Measurements from ENCODE around the gene PDIA5. TPM values are rescaled to one million over a fixed set of nuclear protein-coding genes. Genes with fewer than 3 reads are reported as not detected.

Gene PDIA5
- total RNA-seq, 1 donor from 2014 or later = 128 TPM

DNA sequence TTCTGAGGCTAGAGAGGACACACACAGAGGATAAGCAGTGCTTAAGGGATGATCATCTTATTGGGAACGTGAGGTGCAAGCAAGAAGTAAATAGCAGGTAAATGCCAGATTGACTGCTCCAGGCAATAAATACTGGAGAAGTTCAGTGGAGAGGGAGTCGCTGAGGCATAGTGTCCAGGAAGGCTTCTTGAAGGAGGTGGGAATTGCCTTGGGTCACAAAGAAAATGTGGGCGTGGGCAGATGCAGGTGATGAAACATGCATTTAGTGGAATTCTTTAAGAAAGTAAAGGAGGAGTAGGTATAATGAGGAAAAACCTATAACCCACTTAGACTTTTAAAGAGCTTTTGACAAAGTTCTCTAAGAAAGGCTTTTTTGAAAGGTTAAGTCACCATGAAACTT lies 31.8 kb upstream of the PDIA5 start:
- H3K27me3 Mint-ChIP-seq (ENCODE audit: low read depth) = peaks cover under 1% of the 10 kb centered on the region
- no peak for DNase-seq (ENCODE audit: low spot score)
- H3K9me3 Mint-ChIP-seq (ENCODE audit: low read depth) = no peaks in the 10 kb centered on the region
- H3K36me3 Mint-ChIP-seq (ENCODE audit: low read depth) = no peaks in the 10 kb centered on the region
- H3K27ac Mint-ChIP-seq (ENCODE audit: unreplicated experiment) = no peak overlapping the region
- peaks cover 38% of the 10 kb centered on the region for H3K4me1 Mint-ChIP-seq (ENCODE audit: low read depth)
- TF ChIP-seq, protein P1, sequence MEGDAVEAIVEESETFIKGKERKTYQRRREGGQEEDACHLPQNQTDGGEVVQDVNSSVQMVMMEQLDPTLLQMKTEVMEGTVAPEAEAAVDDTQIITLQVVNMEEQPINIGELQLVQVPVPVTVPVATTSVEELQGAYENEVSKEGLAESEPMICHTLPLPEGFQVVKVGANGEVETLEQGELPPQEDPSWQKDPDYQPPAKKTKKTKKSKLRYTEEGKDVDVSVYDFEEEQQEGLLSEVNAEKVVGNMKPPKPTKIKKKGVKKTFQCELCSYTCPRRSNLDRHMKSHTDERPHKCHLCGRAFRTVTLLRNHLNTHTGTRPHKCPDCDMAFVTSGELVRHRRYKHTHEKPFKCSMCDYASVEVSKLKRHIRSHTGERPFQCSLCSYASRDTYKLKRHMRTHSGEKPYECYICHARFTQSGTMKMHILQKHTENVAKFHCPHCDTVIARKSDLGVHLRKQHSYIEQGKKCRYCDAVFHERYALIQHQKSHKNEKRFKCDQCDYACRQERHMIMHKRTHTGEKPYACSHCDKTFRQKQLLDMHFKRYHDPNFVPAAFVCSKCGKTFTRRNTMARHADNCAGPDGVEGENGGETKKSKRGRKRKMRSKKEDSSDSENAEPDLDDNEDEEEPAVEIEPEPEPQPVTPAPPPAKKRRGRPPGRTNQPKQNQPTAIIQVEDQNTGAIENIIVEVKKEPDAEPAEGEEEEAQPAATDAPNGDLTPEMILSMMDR (IDR thresholded peaks at IDR 0.05) = no peak
- H3K4me3 Mint-ChIP-seq (ENCODE audit: unreplicated experiment) = no peak overlapping the region

DNA sequence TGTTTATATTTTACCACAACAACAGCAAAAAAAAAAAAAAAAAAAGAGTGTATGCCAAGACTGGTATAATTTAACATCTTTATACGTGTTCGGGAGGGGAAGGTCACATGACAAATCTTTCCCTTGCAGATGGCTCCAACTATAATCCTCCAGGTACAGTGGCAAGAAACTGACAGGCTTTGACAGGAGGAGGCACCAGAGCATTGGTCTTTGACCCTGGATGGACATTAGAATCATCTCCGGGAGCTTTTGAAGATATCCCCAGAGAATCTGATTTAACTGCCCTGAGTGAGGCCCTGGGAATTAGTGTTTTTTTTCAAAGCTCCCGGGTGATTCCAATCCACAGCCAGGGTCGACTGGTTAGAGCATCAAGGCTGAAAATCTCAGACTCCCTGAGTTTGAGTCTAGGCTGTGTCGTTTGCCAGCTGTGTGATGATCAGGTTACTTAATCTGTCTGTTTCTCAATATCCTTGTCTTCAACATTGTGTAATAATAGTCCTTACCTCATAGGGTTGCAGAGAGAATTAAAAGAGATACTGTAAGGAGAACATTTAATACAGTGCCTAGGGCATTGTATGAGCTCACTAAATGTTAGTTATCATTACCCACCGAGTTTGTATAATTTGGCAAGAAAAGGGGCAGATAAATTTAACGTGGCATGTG lies 30.3 kb upstream of the PDIA5 start:
- H3K36me3 Mint-ChIP-seq (ENCODE audit: low read depth) = no peaks in the 10 kb centered on the region
- H3K4me3 Mint-ChIP-seq (ENCODE audit: unreplicated experiment) = no peak overlapping the region
- DNase-seq (ENCODE audit: low spot score) = no peak
- H3K27ac Mint-ChIP-seq (ENCODE audit: unreplicated experiment) = peak overlapping the region; percentile 85
- TF ChIP-seq, protein P1 (IDR thresholded peaks at IDR 0.05) = peak; percentile 11
- peaks cover 38% of the 10 kb centered on the region for H3K4me1 Mint-ChIP-seq (ENCODE audit: low read depth)
- no peaks in the 10 kb centered on the region for H3K9me3 Mint-ChIP-seq (ENCODE audit: low read depth)
- no peaks in the 10 kb centered on the region for H3K27me3 Mint-ChIP-seq (ENCODE audit: low read depth)

DNA sequence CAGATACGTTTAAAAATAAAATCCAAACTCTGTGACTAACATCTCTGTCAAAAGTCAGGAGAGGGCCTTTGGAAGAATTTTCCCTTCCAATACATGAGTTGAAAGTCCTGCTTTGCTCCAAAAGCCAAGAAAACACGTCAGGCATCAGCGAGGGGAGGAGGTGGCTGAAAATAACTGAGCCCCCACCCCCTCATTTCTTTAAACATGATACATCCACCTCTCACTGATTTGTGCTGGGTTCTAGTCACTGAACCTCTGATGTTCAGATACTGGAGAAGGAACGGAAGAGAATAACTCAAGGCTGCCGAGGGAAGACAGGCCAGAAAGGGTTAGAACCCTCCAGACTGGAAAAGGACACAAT lies 29.8 kb upstream of the PDIA5 start:
- DNase-seq (ENCODE audit: low spot score) = no peak
- Mint-ChIP-seq H3K36me3 (ENCODE audit: low read depth) (no peaks in the 10 kb centered on the region), H3K4me1 (ENCODE audit: low read depth) (peaks cover 39% of the 10 kb centered on the region), H3K9me3 (ENCODE audit: low read depth) (no peaks in the 10 kb centered on the region), H3K4me3 (ENCODE audit: unreplicated experiment) (no peak overlapping the region), H3K27me3 (ENCODE audit: low read depth) (no peaks in the 10 kb centered on the region), H3K27ac (ENCODE audit: unreplicated experiment) (peak overlapping the region; percentile 85)
- TF ChIP-seq, protein P1 (IDR thresholded peaks at IDR 0.05) = no peak

DNA sequence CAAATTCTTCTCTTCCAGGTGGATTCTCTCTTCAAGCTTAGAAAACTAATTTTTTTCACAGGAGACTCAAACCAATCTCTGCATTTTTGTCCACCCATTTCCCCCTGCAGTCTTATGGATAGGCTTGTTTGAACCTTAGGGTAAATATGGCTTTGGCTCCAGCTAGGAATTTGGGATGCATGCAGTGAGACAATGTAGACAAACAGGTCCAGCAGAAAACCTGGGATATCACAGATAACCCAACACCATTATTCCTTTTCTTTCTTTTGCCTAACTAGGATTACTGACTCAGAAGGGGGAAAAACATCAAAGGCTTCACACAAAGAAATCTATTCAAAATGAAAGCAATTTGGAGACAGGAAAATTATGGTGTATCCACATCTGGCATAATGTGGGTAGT lies 28.1 kb upstream of the PDIA5 start:
- Mint-ChIP-seq H3K4me3 (ENCODE audit: unreplicated experiment) (no peak overlapping the region), H3K36me3 (ENCODE audit: low read depth) (no peaks in the 10 kb centered on the region), H3K27me3 (ENCODE audit: low read depth) (no peaks in the 10 kb centered on the region), H3K9me3 (ENCODE audit: low read depth) (no peaks in the 10 kb centered on the region), H3K4me1 (ENCODE audit: low read depth) (peaks cover 42% of the 10 kb centered on the region), H3K27ac (ENCODE audit: unreplicated experiment) (no peak overlapping the region)
- TF ChIP-seq, protein P1 (IDR thresholded peaks at IDR 0.05) = no peak
- DNase-seq (ENCODE audit: low spot score) = no peak

DNA sequence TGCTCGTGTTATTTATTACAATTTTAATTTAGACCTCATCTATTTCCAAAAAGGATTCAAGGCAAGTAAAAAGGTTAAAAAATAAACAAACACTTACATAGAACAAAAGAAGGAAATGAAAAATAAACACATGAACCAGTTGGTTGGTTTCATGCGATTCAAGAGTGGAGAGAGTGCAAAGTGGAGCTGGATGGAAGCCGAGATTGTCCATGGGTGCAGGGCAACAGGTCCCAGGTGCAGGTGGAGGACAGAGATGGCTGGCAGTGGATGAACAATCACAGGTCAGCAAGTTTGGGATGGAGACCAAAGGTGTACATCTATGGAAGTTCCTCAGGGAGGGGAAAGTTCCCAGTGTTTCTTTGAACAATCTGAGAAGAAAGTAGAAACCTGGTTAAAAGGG lies 27.6 kb upstream of the PDIA5 start:
- no peak for DNase-seq (ENCODE audit: low spot score)
- Mint-ChIP-seq H3K4me3 (ENCODE audit: unreplicated experiment) (no peak overlapping the region), H3K9me3 (ENCODE audit: low read depth) (no peaks in the 10 kb centered on the region), H3K36me3 (ENCODE audit: low read depth) (no peaks in the 10 kb centered on the region), H3K27me3 (ENCODE audit: low read depth) (no peaks in the 10 kb centered on the region), H3K27ac (ENCODE audit: unreplicated experiment) (no peak overlapping the region), H3K4me1 (ENCODE audit: low read depth) (peaks cover 42% of the 10 kb centered on the region)
- TF ChIP-seq, protein P1 (IDR thresholded peaks at IDR 0.05) = no peak

Measured in chondrocyte (in vitro differentiated cells).